HUES6 (cell line): ENCODE measurements around the gene KIAA0825.

Experiments used
- H3K27ac ChIP-seq: 2 replicates; pipeline ENCODE4 v1.7.0; 2013; ENCODE audit warnings: low read depth, mild to moderate bottlenecking, low read length, inconsistent platforms
- H3K27me3 ChIP-seq: 2 replicates; pipeline ENCODE4 v1.6.1; 2013; ENCODE audit warnings: low read length; ENCODE audit not compliant: control insufficient read depth, insufficient read depth
- H3K36me3 ChIP-seq: 2 replicates; pipeline ENCODE4 v1.6.1; 2013; ENCODE audit warnings: low read length; ENCODE audit not compliant: control insufficient read depth, insufficient read depth
- H3K4me1 ChIP-seq: 2 replicates; pipeline ENCODE4 v1.6.1; 2013; ENCODE audit warnings: low read length; ENCODE audit not compliant: control insufficient read depth, insufficient read depth
- H3K4me3 ChIP-seq: 2 replicates; pipeline ENCODE4 v1.5.1; 2013; ENCODE audit warnings: low read depth, low read length
- H3K9ac ChIP-seq: one replicate; pipeline ENCODE4 v1.6.1; 2013; ENCODE audit warnings: mild to moderate bottlenecking, low read length
- H3K9me3 ChIP-seq: 2 replicates; pipeline ENCODE4 v1.6.1; 2013; ENCODE audit warnings: low read depth, low read length; ENCODE audit not compliant: control insufficient read depth, insufficient read depth

Gene KIAA0825

DNA sequence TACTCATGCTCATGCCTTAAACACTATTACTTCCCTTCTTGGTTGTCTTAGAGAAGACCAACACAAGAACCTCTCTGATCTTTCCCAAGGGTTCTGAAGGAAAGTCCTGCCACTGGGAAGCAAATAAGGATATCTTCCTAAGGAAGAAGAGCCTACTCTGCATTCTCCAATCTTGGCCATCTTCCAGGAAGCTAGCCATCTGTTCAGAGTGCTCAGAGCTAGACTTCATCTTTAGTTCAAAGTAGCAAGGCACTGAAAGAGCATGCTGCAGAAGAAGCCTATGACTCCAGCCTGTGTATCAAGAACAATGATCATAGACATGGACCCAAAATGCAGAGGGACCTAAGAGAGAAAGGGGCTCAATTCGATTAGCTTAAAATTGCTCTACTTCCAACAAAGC lies 114.7 kb downstream of the KIAA0825 start:
- H3K27me3 ChIP-seq: no peaks in the 10 kb centered on the region
- H3K9ac ChIP-seq: no peak overlapping the region
- 0 out of 2 replicates have a peak, but pooled peaks cover 4% of the 10 kb centered on the region for H3K4me1 ChIP-seq
- no peaks in the 10 kb centered on the region for H3K36me3 ChIP-seq
- H3K4me3 ChIP-seq: no peak overlapping the region
- no peak overlapping the region for H3K27ac ChIP-seq
- no peaks in the 10 kb centered on the region for H3K9me3 ChIP-seq

GRCh38 chr5:94501365-94501764 lies 117.0 kb downstream of the KIAA0825 start:
- no peaks in the 10 kb centered on the region for H3K27me3 ChIP-seq
- H3K4me3 ChIP-seq: no peak overlapping the region
- no peak overlapping the region for H3K27ac ChIP-seq
- H3K4me1 ChIP-seq: no peaks in the 10 kb centered on the region
- no peaks in the 10 kb centered on the region for H3K36me3 ChIP-seq
- no peaks in the 10 kb centered on the region for H3K9me3 ChIP-seq
- no peak overlapping the region for H3K9ac ChIP-seq

DNA sequence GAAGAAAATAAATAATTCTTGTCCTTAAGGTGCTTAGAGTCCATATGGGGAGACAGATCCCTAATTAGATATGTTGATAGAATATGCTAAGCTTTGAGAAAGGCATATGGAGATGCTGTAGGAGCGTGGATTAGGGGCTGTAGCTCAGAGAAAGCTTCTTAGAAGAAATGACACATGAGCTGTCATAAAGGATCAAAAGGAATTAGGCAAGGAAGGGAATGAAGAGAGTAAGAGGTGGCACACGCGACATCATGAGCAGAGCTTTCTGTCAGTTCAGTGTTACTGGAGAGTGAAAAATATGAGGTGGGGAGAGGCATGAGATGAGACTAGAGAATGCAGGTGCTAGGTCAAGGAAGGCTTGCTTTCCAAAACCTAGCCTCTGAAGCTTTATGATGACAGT lies 118.6 kb downstream of the KIAA0825 start:
- Histone ChIP-seq H3K4me3 (no peak overlapping the region), H3K27ac (no peak overlapping the region), H3K9me3 (no peaks in the 10 kb centered on the region), H3K9ac (no peak overlapping the region), H3K27me3 (no peaks in the 10 kb centered on the region), H3K36me3 (no peaks in the 10 kb centered on the region), H3K4me1 (no peaks in the 10 kb centered on the region)

- Histone ChIP-seq H3K36me3 (no peaks in the 10 kb centered on the region), H3K4me3 (no peak overlapping the region), H3K27me3 (no peaks in the 10 kb centered on the region), H3K9me3 (no peaks in the 10 kb centered on the region), H3K27ac (no peak overlapping the region), H3K9ac (no peak overlapping the region), H3K4me1 (no peaks in the 10 kb centered on the region)
Measured at GRCh38 chr5:94498199-94498598, 120.2 kb downstream of the KIAA0825 start.

DNA sequence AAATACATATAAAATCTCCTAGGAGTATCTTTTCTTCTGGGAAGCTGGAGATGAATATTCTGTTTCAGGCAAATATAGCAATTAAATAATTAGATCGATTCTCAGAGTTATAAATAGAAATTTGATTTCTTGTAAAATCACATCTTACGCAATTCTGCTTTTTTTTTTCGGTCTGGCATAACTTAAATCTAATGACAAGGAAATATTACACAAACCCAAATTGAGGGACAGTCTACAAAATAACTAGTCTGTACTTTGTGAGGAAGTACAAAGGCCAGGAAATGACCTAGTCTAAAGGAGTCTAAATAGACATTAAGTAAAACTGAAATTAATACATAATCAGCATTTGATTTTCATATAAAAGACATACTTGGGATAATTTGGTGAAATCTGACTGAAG lies 133.3 kb downstream of the KIAA0825 start:
- H3K9me3 ChIP-seq: no peaks in the 10 kb centered on the region
- H3K9ac ChIP-seq: no peak overlapping the region
- no peaks in the 10 kb centered on the region for H3K4me1 ChIP-seq
- H3K27me3 ChIP-seq: no peaks in the 10 kb centered on the region
- no peak overlapping the region for H3K4me3 ChIP-seq
- no peak overlapping the region for H3K27ac ChIP-seq
- H3K36me3 ChIP-seq: no peaks in the 10 kb centered on the region

DNA sequence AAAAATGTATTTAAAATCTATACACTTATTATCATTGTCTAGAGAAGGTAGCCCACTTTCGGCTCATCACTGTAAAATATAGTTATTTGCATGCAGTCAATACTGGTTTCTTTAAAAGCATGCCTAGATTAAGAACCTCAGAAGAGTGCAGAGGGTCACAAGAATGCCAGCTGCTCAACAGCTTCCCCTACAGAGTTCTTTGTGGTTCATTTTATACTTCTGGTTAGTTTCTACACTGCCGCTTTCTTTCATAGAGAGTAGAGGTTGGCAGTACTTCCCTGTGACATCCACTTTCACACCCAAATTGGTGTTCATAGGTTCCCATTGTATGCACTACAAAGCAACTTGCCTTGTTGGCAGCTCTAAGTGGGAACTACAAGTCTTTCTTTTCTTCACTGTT lies 137.3 kb downstream of the KIAA0825 start:
- no peaks in the 10 kb centered on the region for H3K27me3 ChIP-seq
- no peaks in the 10 kb centered on the region for H3K36me3 ChIP-seq
- no peaks in the 10 kb centered on the region for H3K4me1 ChIP-seq
- no peaks in the 10 kb centered on the region for H3K9me3 ChIP-seq
- no peak overlapping the region for H3K27ac ChIP-seq
- H3K4me3 ChIP-seq: no peak overlapping the region
- H3K9ac ChIP-seq: no peak overlapping the region

DNA sequence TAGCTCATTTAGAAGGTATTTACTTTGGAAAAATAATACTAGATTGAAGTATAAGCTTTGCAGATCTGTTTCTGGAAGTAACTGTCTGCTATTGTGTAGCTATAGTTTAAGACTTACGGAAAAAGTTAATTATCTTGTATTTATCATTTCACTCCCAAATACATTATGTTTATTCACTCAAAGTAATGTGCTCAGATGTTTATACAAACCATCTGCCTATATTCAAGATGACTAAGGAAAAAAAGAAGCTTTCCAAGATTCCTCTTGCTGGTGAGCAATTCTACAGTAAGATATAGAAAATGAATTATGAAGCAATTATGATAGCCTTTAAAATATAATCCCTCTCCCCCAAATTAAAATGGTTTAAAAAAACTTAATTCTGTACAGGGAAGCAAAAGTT lies 137.9 kb downstream of the KIAA0825 start:
- no peaks in the 10 kb centered on the region for H3K36me3 ChIP-seq
- no peaks in the 10 kb centered on the region for H3K4me1 ChIP-seq
- H3K9me3 ChIP-seq: no peaks in the 10 kb centered on the region
- H3K27ac ChIP-seq: no peak overlapping the region
- no peak overlapping the region for H3K9ac ChIP-seq
- H3K4me3 ChIP-seq: no peak overlapping the region
- H3K27me3 ChIP-seq: no peaks in the 10 kb centered on the region

- no peaks in the 10 kb centered on the region for H3K27me3 ChIP-seq
- H3K9me3 ChIP-seq: no peaks in the 10 kb centered on the region
- no peaks in the 10 kb centered on the region for H3K4me1 ChIP-seq
- no peak overlapping the region for H3K9ac ChIP-seq
- H3K36me3 ChIP-seq: no peaks in the 10 kb centered on the region
- H3K4me3 ChIP-seq: no peak overlapping the region
- no peak overlapping the region for H3K27ac ChIP-seq
Measured at GRCh38 chr5:94473936-94474335, 144.5 kb downstream of the KIAA0825 start.

- no peak overlapping the region for H3K27ac ChIP-seq
- H3K36me3 ChIP-seq: no peaks in the 10 kb centered on the region
- H3K9me3 ChIP-seq: no peaks in the 10 kb centered on the region
- H3K4me1 ChIP-seq: no peaks in the 10 kb centered on the region
- no peak overlapping the region for H3K9ac ChIP-seq
- no peak overlapping the region for H3K4me3 ChIP-seq
- H3K27me3 ChIP-seq: no peaks in the 10 kb centered on the region
Measured at GRCh38 chr5:94471521-94471920, 146.9 kb downstream of the KIAA0825 start.

GRCh38 chr5:94470802-94471201 lies 147.6 kb downstream of the KIAA0825 start:
- Histone ChIP-seq H3K9ac (no peak overlapping the region), H3K27ac (no peak overlapping the region), H3K4me3 (no peak overlapping the region), H3K36me3 (no peaks in the 10 kb centered on the region), H3K4me1 (no peaks in the 10 kb centered on the region), H3K27me3 (no peaks in the 10 kb centered on the region), H3K9me3 (no peaks in the 10 kb centered on the region)

- Histone ChIP-seq H3K4me1 (no peaks in the 10 kb centered on the region), H3K9me3 (no peaks in the 10 kb centered on the region), H3K4me3 (no peak overlapping the region), H3K36me3 (no peaks in the 10 kb centered on the region), H3K27me3 (no peaks in the 10 kb centered on the region), H3K9ac (no peak overlapping the region), H3K27ac (no peak overlapping the region)
Measured at GRCh38 chr5:94469894-94470329, 148.5 kb downstream of the KIAA0825 start.
